Measurements from ENCODE around the gene SHISA9.
A peak's percentile ranks its signal among the peaks of the same experiment; 100 is the strongest.

Gene SHISA9

GRCh38 chr16:13021996-13022395, 120.6 kb downstream of the SHISA9 start:
- no peak for DNase-seq (ENCODE audit: low read depth, low spot score)

DNA sequence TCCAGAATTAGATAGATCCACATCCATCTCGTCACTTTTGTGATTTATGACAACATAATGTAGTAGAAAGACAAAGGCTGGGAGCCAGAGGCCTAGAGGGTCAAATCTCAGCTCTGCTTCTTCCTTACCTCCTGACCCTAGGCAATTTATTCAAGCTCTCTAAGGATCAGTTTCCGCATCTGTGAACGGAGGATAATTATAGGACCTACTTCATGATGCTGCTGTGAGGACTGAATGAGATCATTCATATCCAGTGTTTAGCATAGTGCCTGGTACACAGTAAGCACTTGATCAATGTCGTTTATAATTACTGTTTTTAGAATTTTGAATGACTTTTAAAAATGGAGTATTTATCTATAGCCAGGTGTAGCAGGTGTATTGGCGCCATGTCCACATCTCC, 128.4 kb downstream of the SHISA9 start:
- DNase-seq (ENCODE audit: low read depth, low spot score) = no peak

- no peak for DNase-seq (ENCODE audit: low read depth, low spot score)
These were observed 129.4 kb downstream of the SHISA9 start for GRCh38 chr16:13030769-13031168.

- DNase-seq (ENCODE audit: low read depth, low spot score) = no peak
These were observed 131.5 kb downstream of the SHISA9 start for GRCh38 chr16:13032911-13033310.

DNA sequence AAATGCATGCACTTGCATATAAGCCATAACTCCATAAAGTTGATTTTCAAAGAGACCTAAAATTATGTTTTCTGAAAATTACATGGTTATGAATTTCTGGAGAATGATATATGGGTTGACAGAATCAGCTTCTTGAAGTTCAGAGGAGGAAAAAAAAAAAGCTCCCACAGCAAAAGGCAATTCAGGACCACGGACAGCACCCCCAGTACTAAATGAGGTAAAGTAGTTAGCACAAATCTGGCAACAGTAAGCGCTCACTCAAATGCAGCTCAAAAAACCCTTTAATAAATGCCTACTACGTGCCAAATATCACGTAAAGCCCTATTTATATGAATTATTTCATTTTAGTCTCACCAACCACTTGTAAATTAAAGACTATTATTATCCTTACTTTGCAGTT, 135.2 kb downstream of the SHISA9 start:
- DNase-seq (ENCODE audit: low read depth, low spot score) = peak; percentile 1

DNA sequence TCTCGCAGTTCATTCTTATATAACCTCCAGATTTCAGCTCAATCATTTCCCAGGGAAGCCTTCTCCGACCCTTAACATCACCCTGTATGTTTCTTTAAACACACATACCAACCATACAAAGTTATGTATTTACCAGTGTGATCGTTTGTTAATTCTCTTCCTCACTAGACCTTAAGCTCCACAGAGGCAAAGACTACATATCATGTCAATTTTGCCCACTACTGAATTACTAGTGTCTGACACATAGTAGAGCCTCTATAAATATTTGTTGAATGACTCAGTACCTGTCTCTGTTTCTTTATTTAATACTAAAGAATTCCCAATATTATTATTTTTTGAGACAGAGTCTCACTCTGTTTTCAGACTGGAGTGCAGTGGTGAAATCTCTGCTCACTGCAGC, 137.2 kb downstream of the SHISA9 start:
- DNase-seq (ENCODE audit: low read depth, low spot score) = no peak

DNA sequence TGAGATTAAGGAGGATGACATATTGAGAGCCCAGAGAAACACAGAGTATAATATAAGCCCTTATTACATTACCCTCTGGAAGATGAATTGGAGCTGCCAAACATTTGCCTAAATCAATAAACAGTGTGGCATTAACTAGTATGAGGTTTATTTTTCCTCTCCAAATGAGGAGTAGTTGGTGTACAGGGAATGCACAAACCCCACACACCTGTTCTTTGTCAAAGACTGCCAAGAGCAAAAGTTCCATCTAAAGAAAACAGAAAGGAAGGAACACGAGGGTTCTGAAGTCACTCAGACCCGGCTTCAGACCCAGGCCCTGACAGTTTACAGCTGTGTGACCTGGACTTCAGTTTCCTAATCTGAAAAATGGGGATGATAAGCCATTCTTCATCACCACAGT, 138.1 kb downstream of the SHISA9 start:
- no peak for DNase-seq (ENCODE audit: low read depth, low spot score)

- no peak for DNase-seq (ENCODE audit: low read depth, low spot score)
These were observed 139.8 kb downstream of the SHISA9 start for GRCh38 chr16:13041180-13041579.

- no peak for DNase-seq (ENCODE audit: low read depth, low spot score)
These were observed 140.4 kb downstream of the SHISA9 start for GRCh38 chr16:13041646-13042290.

- DNase-seq (ENCODE audit: low read depth, low spot score) = no peak
These were observed 140.9 kb downstream of the SHISA9 start for GRCh38 chr16:13042291-13042685.

GRCh38 chr16:13046061-13046821, 144.8 kb downstream of the SHISA9 start:
- no peak for DNase-seq (ENCODE audit: low read depth, low spot score)

DNA sequence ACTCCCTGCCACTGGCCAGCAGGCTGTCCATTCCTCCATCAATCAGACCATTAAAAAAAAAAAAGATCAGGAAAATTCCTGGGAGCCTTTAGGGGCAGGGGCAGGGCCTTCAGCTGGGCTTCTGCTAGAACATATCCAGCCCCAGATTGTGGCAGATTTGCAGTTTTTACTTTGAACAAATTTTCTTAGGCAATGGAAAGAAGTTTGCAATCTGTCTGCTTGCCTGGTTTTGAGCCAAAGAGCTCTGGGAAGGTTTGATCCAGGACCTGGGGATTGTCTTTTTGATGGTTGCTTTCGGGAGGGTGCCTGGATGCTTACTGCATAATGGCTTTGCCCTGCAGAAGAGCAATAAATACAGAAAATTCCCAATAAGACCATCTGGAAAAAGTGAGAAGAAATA, 145.9 kb downstream of the SHISA9 start:
- DNase-seq (ENCODE audit: low read depth, low spot score) = no peak

- DNase-seq (ENCODE audit: low read depth, low spot score) = no peak
These were observed 148.3 kb downstream of the SHISA9 start for GRCh38 chr16:13049688-13050087.

DNA sequence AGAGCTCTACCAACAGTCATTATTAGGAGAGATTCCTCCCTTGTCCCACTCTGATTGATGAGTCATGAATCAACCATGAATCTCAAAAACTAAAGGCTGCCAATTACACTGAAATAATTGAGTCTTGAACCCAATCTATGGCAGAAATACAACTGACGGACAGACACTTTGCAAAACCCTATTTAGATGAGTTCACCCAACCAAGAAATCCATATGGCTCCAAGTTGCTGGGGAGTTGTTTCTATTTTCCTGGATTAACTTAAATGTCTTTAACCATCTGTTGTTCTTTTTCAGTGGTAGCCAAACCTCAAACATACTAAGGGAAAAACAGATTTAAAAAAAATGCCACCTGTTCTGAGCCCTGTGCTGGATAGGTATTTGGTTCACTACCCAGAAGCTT, 151.0 kb downstream of the SHISA9 start:
- DNase-seq (ENCODE audit: low read depth, low spot score) = no peak

GRCh38 chr16:13055480-13055879, 154.1 kb downstream of the SHISA9 start:
- DNase-seq (ENCODE audit: low read depth, low spot score) = no peak

GRCh38 chr16:13056607-13057006, 155.2 kb downstream of the SHISA9 start:
- no peak for DNase-seq (ENCODE audit: low read depth, low spot score)

DNA sequence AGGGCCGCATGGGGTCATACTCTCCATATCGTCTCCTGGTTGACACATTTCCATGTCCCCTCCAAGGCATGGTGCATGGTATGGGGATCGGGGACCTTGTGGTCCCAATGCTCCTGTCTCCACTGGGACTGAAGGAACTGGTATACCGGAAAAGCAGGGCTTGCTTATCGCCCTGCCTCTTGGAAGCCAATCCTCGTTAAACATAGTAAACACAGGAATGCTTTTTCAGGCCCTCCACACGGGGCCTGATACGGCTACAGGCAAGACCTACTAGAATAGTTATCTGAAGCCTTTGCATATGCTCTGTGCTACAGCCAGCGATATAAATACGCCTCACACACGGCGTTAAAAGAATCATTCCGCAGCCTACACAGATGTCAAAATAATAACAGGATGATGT, 159.5 kb downstream of the SHISA9 start:
- DNase-seq (ENCODE audit: low read depth, low spot score) = no peak

GRCh38 chr16:13061691-13062090, 160.3 kb downstream of the SHISA9 start:
- no peak for DNase-seq (ENCODE audit: low read depth, low spot score)

DNA sequence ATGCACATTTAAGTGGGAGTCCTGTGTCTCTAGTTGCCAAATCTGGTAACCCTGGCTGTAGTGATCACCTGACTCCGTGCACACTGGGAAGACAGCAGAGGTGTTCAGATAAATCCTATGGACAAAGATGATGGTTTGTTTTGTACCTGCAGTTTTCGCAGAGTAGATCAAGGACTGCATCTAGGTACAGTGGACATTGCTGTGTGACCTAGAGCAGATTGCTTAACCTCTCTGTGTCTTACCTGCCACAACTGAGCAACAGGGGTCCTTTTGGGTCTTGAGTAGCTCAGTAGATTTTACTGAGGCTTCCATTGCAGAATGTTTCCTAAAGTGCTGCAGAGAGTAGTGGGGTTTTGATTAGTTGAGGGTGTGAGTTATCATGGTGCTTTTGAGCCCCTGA, 160.8 kb downstream of the SHISA9 start:
- DNase-seq (ENCODE audit: low read depth, low spot score) = no peak

DNA sequence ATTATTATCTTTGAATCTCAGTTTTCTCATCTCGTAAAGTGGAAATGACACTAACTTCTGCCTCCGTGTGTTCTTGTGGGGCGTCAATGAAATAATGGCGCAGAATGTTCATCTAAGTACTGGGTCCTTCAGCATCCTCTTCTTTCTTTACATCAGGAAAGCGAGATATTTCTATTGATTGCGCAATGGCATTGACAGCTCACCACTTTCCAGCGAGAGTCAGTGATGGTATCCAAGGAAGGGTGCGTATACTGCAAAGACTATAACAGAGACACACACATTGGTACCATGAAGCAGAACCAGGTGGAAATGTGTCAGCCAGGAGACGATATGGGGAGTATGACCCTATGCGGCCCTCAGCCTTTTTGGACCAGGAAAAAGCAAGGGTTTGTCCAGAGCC, 162.1 kb downstream of the SHISA9 start:
- no peak for DNase-seq (ENCODE audit: low read depth, low spot score)

DNA sequence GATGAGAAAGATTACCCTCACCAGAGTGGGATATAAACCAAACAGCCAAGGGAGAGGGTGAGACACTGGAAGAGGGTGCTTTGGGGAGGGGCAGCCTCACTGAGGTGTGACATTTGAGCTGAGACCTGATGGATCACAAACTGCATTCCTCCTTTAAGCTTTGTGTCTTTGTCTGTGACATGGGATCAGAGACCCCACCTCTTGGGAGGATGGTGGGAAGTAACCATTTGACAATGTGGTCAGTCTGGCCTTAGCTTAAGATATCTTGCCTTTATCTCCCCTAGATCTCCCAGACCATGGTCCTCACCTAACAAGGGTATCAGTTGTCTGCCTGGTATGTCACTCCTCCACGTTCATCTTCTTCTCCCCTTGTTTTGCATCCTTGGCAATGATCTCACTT, 163.4 kb downstream of the SHISA9 start:
- no peak for DNase-seq (ENCODE audit: low read depth, low spot score)

DNA sequence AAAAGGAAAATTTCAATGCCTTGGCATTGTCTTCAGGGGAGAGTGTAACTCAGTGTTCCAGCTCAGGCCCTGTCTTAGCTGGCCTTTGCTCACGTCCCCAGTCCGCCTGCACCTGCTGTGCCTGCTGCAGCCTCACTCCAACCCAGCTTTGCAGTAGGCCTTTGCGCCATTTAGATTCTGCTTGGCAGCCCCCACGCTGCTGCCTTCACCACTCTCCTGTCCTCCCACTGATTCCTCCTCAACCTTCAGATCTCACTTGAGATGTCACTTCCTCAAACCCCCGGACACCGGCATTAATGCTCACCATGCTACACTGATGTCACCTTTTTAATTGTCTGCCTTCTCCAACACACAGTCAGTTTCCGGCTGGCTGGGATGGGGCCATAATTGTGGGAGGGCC, 166.2 kb downstream of the SHISA9 start:
- DNase-seq (ENCODE audit: low read depth, low spot score) = no peak

GRCh38 chr16:13068912-13069583, 167.7 kb downstream of the SHISA9 start:
- no peak for DNase-seq (ENCODE audit: low read depth, low spot score)

All from smooth muscle cell of the brain vasculature (primary cell).